Body of pancreas (tissue), 4 donors: ENCODE data around the gene RHCE. TPM values are rescaled to one million over a fixed set of nuclear protein-coding genes. Genes with fewer than 3 reads are reported as not detected.
"Not testable (repeated sequence)": the region's sequence is repeated elsewhere in the genome, so short reads cannot be mapped to it uniquely, and the experiment has no call there.

Experiments
- ATAC-seq: fragments of 150-250 bp; one replicate; pipeline ENCODE4 v1.9.1; 2016
- DNase-seq, 4 donors: peaks; one replicate each; pipeline ENCODE4 v3.0.0-alpha.2; 2019
- H3K27ac ChIP-seq, 4 donors: fragments of 200-600 bp; sonication (generic); 1 replicate in 3 of 4; 2 replicates in 1 of 4; pipeline versions ENCODE4 v1.5.1 to v1.6.1; 2016 to 2019; ENCODE audit warnings: mild to moderate bottlenecking in 1 of 4, mixed read lengths in 1 of 4, moderate library complexity in 1 of 4
- H3K27me3 ChIP-seq, 2 donors: fragments of 200-600 bp; sonication (generic); one replicate each; pipeline ENCODE4 v1.6.0; 2016; ENCODE audit warnings: mild to moderate bottlenecking in 1 of 2
- H3K36me3 ChIP-seq, 2 donors: fragments of 200-600 bp; sonication (generic); replicated peaks in 1 of 2; 2 replicates each; pipeline ENCODE4 v1.5.1; 2016; ENCODE audit warnings: low read depth in 2 of 2; ENCODE audit not compliant: insufficient read depth in 1 of 2
- H3K4me1 ChIP-seq: fragments of 200-600 bp; sonication (generic); one replicate; pipeline ENCODE4 v1.6.0; 2016
- H3K4me3 ChIP-seq, 2 donors: fragments of 200-600 bp; sonication (generic); 1 replicate in 1 of 2; 2 replicates in 1 of 2; pipeline ENCODE4 v1.5.1; 2016 to 2019
- H3K9me3 ChIP-seq, 3 donors: fragments of 200-600 bp; sonication (generic); 1 replicate in 2 of 3; 2 replicates in 1 of 3; pipeline ENCODE4 v1.5.1; 2016
- POLR2A ChIP-seq, 3 donors: fragments of 450-650 bp; IDR thresholded peaks; one replicate each; pipeline ENCODE4 v1.6.1; 2016; ENCODE audit warnings: antibody characterized with exemption in 3 of 3, mild to moderate bottlenecking in 2 of 3
- WGBS, 2 donors: methylation state at CpG; one replicate each; pipeline ENCODE4 v1.1.5; 2017; 5-methylcytosine and 5-hydroxymethylcytosine counted together
- intact Hi-C: fragments of 100-400 bp; cut with DNase I; formaldehyde crosslinking; loops from one replicate; pipeline ENCODE4 v1.15.1; 2023
- total RNA-seq, 2 donors: library from RNA; depleted of rRNA; stranded (reverse); fragments of >200 nt; gene quantifications; one replicate each; pipeline ENCODE4 v1.1.0, GENCODE V29; 2016
- TF ChIP-seq, protein P1 (sequence below), 7 experiments: fragments of 450-650 bp in 4 of 7; fragments of 200-600 bp in 3 of 7; sonication (generic) in 3 of 7; IDR thresholded peaks; one replicate each; pipeline ENCODE4 v1.5.1; 2016 to 2019; ENCODE audit warnings: antibody characterized with exemption in 7 of 7

The RHCE gene
- total RNA-seq, 2 donors from 2014 or later = 0.26 TPM; not detected in 1

DNA sequence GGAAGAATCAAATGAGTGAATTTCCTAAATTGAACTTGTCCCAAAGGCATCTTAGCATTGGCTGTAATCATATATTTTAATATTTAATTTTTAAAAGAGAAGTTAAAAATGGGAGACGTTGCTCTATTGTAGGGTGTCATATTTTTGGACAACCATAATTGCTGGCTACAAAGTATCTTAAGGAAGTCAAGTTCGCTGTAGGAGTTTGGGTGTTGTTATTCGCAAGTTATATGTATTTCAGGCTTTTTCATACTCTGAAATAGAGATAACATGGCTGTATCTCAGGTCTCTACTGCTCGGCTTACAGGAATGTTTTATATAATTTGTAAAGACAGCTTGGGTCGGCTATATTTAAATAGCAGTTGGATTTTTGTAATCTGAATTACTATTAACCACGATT is 81.6 kb downstream of the RHCE start:
- peaks cover 0 to 2% of the 10 kb centered on the region in 2 donors for H3K36me3 ChIP-seq
- peak overlapping the region; percentile 30 to 57 for H3K4me3 ChIP-seq
- ATAC-seq (no peak), DNase-seq (no peak)
- intact Hi-C loops = no loop called here
- 0 to 1% methylated on average over 6 of the region's 6 CpGs for WGBS, 2 donors
- H3K9me3 ChIP-seq = no peaks in the 10 kb centered on the region
- TF ChIP-seq, protein P1, sequence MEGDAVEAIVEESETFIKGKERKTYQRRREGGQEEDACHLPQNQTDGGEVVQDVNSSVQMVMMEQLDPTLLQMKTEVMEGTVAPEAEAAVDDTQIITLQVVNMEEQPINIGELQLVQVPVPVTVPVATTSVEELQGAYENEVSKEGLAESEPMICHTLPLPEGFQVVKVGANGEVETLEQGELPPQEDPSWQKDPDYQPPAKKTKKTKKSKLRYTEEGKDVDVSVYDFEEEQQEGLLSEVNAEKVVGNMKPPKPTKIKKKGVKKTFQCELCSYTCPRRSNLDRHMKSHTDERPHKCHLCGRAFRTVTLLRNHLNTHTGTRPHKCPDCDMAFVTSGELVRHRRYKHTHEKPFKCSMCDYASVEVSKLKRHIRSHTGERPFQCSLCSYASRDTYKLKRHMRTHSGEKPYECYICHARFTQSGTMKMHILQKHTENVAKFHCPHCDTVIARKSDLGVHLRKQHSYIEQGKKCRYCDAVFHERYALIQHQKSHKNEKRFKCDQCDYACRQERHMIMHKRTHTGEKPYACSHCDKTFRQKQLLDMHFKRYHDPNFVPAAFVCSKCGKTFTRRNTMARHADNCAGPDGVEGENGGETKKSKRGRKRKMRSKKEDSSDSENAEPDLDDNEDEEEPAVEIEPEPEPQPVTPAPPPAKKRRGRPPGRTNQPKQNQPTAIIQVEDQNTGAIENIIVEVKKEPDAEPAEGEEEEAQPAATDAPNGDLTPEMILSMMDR (IDR thresholded peaks at IDR 0.05) = no peak
- no peak for TF ChIP-seq POLR2A (IDR thresholded peaks at IDR 0.05)
- no peaks in the 10 kb centered on the region for H3K27me3 ChIP-seq
- H3K4me1 ChIP-seq = peaks cover 30% of the 10 kb centered on the region
- H3K27ac ChIP-seq = peak overlapping the region; percentile 82 to 95 (median 92)

DNA sequence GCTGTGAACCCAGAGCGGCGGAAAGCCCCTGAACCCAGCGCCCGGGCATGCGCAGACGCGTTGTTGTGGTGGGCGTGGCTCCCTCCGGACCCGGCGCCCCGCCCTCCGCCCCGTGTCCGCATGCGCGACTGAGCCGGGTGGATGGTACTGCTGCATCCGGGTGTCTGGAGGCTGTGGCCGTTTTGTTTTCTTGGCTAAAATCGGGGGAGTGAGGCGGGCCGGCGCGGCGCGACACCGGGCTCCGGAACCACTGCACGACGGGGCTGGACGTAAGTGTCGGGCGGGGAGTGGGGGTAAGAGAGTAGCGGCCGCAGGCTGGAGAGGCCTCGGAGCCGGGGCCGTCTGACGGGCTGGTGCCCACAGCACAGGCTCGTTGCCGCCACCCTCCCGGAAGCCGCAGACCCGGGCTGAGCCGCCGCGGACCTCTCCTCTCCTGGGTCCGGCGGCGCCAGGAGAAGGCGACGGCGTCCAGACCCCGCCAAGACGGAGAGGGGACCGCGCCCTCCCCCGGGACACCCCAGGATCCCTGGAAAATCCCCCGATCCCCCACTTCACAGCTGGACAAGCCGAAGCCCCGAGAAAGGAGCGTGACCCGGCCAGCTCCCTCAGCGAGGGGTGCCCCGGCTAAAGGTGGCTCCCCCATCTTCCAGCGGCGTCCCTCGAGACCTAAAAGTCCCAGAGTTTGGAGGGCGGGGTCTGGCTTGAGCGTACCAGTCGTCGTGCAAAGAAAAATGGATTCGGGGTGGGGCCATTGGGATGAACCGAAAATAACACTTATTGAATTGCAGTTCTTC is 82.2 kb downstream of the RHCE start, which contains the start of gene TMEM50A:
Gene TMEM50A (plus strand): TSS at position 147 of the 794 bp plus-strand sequence. CDS start 2,153 bp downstream, outside the sequence.
- Histone ChIP-seq H3K27me3 (no peaks in the 10 kb centered on the region), H3K4me3 (peak within 1 kb of the TSS; percentile 41 to 57), H3K36me3 (no peaks in the 10 kb centered on the region), H3K9me3 (no peaks in the 10 kb centered on the region), H3K27ac (peak within 1 kb of the TSS; percentile 82 to 95 (median 92)), H3K4me1 (peaks cover 30% of the 10 kb centered on the region)
- DNase-seq (peak; percentile 90 to 92 (median 91)), ATAC-seq (peak; percentile 96)
- intact Hi-C loops = no loop called here
- WGBS, 2 donors = 0% methylated on average over 9 to 69 of the region's 75 CpGs
- peak; percentile 54 to 83 (median 83) for TF ChIP-seq POLR2A (IDR thresholded peaks at IDR 0.05)
- TF ChIP-seq, protein P1 (IDR thresholded peaks at IDR 0.05) = no peak

DNA sequence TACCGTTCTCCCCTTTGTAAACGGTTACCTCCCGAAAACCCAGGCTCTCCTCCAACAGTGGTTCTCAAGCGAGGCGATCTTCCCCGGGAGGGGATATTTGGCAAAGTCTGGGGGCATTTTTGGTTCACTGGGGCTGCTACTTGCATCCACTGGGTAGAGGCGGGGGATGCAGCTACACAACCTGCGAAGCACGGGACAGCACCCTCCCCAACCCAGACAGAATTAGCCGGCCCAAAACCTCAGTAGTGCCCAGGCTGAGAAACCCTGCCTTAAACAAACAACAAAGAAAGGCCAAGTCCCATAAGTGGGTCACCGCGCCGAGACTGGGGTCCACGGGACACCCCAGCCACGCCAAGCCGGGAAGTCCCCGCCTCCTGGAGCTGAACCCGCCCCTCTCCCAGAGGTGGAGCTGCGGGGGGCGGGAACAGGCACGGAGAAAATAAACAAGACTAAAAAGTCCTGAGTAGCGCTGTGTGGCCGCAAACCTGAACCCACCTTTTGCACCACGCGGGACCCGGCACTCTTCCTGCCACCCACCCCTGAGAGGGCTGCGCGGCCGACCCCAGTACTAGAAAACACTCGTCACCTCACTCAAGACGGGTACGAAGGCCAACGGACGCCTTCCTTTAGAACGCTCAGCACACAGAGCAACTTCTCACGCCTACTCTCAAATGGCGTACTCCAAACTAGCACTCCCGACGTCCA is 83.0 kb downstream of the RHCE start:
- Histone ChIP-seq H3K27ac (peak overlapping the region; percentile 82 to 95 (median 92)), H3K4me1 (peaks cover 30% of the 10 kb centered on the region), H3K4me3 (peak overlapping the region; percentile 41 to 57)
- ATAC-seq = peak; percentile 71
- intact Hi-C loops, H3K27me3 ChIP-seq, H3K36me3 ChIP-seq, H3K9me3 ChIP-seq: not testable (repeated sequence)
- 0% methylated on average over 19 of the region's 39 CpGs; no CpG with 5 or more reads in 1 of the 2 donors for WGBS, 2 donors
- DNase-seq = peak in 1 of 4 donors; percentile 12

DNA sequence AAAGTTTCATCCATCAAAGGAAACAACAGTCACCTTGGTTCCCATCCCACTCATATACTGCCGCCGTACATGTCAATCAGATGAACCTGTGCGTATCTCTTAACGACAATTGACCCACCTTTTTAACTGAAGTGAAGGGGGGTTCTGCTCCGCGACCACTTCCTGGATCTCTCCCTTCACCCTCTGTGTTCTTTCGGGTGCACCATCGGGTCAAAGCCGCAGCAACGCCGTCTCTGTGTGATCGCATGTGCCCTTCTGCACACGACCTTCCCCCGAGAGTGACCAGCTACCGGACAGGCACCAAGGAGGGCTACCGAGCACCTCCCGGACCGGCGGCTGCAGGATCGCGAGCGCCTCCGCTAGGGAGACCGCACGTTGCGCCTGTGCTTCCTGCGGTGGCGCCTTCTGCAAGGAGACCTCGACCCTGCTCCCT is 83.7 kb downstream of the RHCE start:
- H3K9me3 ChIP-seq, H3K27me3 ChIP-seq, H3K36me3 ChIP-seq, intact Hi-C loops: not testable (repeated sequence)
- H3K27ac ChIP-seq = peak overlapping the region in 2 of 4 donors; percentile 25 to 28
- H3K4me3 ChIP-seq = peak overlapping the region in 1 of 2 donors; percentile 45
- 1% methylated on average over 7 to 13 of the region's 29 CpGs for WGBS, 2 donors
- ATAC-seq (peak; percentile 16), DNase-seq (peak; percentile 30 to 62 (median 48))
- H3K4me1 ChIP-seq = peaks cover 26% of the 10 kb centered on the region

DNA sequence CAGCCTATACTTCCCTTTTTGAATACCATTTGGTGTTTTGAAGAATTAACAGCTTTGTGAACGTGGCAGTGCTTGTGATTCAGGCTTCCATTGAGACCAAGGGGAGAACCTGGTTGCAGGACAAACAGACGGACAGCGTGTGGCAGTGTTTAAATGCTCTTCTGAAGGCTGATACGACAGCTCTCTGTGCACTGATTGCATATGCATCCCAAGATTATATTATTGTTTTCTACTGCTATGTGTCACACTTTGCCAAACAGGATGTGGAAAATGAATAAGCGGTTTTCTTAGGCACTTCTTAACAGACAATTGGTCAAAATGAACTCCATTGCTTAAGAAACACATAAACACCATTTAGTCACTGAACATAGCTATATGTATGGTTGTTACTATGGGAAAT is 90.7 kb downstream of the RHCE start:
- H3K36me3 ChIP-seq, ATAC-seq, H3K4me3 ChIP-seq, H3K27ac ChIP-seq, H3K9me3 ChIP-seq, H3K4me1 ChIP-seq, H3K27me3 ChIP-seq, intact Hi-C loops, DNase-seq: not testable (repeated sequence)
- WGBS, 2 donors = 69 to 92% methylated on average over 1 to 5 of the region's 5 CpGs

DNA sequence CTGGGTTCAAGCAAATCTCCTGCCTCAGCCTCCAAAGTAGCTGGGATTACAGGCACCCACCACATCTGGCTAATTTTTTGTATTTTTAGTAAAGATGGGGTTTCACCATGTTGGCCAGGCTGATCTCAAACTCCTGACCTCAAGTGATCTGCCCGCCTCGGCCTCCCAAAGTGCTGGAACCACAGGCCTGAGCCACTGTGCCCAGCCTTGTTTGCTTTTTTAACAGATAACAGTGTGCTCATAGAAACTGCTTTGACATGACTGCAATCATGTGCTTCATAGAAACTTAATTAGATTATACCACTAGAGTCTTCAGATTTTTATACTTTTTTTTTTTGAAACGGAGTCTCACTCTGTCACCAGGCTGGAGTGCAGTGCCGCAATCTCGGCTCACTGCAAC is 91.3 kb downstream of the RHCE start:
- ATAC-seq, intact Hi-C loops, H3K27ac ChIP-seq, H3K4me1 ChIP-seq, H3K4me3 ChIP-seq, H3K36me3 ChIP-seq, H3K27me3 ChIP-seq, H3K9me3 ChIP-seq, DNase-seq: not testable (repeated sequence)
- WGBS, 2 donors = 81 to 84% methylated on average over 5 of the region's 5 CpGs

DNA sequence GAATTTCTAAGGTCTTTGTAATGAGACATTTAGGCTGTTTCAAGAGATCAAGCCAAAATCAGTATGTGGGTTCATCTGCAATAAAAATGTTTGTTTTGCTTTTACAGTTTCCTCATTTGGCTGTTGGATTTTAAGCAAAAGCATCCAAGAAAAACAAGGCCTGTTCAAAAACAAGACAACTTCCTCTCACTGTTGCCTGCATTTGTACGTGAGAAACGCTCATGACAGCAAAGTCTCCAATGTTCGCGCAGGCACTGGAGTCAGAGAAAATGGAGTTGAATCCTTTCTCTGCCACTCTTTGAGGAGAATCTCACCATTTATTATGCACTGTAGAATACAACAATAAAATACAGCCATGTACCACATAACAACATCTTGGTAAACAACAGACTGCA is 91.8 kb downstream of the RHCE start:
- H3K27me3 ChIP-seq, H3K36me3 ChIP-seq, ATAC-seq, H3K4me3 ChIP-seq, H3K4me1 ChIP-seq, DNase-seq, intact Hi-C loops, H3K9me3 ChIP-seq, H3K27ac ChIP-seq: not testable (repeated sequence)
- 70 to 94% methylated on average over 4 of the region's 4 CpGs for WGBS, 2 donors

DNA sequence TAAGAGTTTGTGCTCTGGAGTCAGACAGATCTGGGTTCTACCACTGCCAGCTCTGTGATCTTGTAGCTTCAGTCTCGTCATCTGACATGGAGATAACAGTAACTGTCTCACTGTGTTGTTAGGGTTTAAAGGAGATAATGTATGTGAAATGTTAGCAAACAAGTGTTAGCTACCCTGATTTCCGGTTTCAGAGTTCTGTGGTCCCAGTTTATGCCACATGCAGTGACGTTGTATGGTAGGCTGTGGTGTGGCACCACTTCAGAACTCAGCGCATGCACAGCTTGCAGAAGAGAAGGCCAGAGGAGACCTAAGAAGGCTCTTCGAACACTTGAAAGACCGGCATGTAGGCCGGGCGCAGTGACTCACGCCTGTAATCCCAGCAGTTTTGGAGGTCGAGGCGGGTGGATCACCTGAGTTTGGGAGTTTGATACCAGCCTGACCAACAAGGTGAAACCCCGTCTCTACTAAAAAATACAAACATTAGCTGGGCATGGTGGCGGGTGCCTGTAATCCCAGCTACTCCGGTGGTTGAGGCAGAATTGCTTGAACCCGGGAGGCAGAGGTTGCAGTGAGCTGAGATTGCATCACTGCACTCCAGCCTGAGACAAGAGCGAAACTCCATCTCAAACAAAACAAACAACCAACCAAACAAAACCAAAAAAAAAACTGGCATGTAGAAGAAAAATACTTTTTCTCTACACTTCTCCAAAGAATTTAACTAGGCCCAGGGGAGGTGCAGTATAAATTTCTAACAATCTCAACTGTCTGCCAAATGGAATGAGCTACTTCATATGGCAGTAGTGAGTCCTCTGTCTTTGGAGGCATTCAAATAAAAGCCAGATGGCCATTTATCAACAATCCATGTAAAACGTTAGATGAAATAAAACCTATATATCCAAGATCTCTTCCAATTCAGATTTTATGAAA is 92.5 kb downstream of the RHCE start:
- H3K27me3 ChIP-seq, H3K4me1 ChIP-seq, intact Hi-C loops, DNase-seq, H3K9me3 ChIP-seq, H3K27ac ChIP-seq, ATAC-seq, H3K4me3 ChIP-seq, H3K36me3 ChIP-seq: not testable (repeated sequence)
- WGBS, 2 donors = no CpG with 5 or more reads among the region's 17 CpGs

DNA sequence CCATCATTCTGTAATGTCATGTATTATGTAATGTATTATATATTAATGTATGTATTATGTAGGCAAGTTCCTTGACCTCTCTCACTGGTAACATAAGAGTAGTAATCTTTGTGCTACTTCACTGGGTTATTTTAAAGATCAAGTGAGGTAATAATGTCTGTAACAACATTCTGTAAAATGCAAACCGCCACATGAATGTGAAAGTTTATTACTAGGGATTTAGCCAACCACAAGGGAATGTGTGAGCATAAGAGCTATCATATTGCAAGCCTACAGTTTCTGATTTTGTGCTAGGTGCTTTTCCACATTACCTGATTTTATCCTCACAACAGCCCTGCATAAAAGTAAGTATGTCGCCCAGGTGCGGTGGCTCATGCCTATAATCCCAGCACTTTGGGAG is 96.2 kb downstream of the RHCE start:
- DNase-seq, H3K4me1 ChIP-seq, ATAC-seq, H3K9me3 ChIP-seq, H3K36me3 ChIP-seq, H3K4me3 ChIP-seq, intact Hi-C loops, H3K27me3 ChIP-seq, H3K27ac ChIP-seq: not testable (repeated sequence)
- 85 to 100% methylated on average over 2 to 3 of the region's 3 CpGs for WGBS, 2 donors
